GM18870 (cell line): ENCODE data around the gene SIGMAR1.

Experiments used
- ATAC-seq: cut with Tn5 transposase; IDR thresholded peaks from one replicate; pipeline ENCODE4 v1.9.1; 2021; ENCODE audit warnings: moderate library complexity; ENCODE audit not compliant: unreplicated experiment

SIGMAR1 gene

DNA sequence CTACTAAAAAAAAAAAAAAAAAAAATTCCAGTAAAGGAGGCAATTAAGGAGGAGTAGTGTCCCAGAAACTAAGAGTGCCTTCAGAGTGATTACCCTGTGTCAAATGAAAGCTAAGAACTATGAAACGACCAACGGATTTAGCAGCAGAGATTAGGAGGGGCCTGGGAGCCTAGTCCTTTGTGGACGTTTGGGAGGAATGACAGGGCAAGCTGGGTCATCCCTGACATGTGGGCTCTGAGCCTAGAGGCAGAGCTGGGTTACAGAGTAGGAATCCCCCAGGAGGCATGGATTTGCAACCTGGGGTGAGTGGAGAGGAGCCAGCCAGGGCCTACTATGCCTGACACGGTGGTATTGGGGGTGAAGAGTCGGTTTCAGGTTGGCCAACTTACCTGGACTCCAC lies 4.4 kb downstream of the SIGMAR1 start:
- no peak for ATAC-seq

DNA sequence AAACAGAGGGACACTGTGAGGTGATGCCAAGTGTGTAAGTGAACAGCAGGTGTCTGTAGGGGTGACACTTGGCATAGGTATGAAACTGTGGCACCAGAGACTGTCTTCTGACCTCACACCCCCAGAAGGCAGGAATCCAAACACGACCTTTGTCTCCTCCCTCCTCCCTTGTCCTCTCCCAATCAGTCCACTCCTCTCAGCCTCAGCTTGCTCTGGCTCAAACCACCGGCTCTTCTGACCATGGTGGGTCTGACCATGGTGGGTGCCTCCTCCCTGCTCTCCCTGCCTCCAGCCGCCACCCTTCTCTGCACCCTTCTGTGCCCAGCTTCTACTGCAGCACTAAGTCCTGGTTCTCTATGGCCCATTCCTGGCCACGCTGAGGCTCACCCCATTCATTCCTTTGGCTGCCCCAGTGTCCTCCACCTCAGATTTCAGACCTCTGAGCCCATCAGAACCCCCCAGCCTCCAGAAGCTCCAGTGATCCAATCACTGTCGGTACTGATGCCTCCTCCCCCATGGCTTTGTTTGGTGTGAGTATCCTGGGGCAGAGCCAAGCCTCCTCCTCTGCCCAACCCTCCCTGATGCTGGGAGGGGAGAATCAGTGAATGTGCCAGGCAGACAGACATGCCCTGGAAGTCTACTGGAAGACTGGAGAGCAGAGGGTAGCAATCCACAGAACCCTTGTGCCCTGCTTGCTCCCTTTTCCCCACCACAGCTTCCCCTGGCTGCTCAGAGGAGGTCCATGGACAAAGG lies 7.0 kb downstream of the SIGMAR1 start:
- no peak for ATAC-seq

DNA sequence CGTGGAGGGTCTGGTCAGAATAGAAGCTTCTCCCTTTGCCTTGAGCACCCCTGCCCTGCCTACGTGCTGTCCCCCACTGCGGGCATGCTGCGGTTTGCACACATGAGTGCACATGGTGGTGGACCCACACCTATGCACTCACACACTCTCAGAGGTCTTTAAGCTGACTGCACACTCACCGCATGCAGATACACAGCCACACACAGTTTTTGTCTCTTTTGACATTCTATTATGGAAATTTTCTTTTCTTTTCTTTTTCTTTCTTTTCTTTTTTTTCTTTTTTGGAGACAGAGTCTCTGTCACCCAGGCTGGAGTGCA lies 8.1 kb downstream of the SIGMAR1 start:
- ATAC-seq = no peak

DNA sequence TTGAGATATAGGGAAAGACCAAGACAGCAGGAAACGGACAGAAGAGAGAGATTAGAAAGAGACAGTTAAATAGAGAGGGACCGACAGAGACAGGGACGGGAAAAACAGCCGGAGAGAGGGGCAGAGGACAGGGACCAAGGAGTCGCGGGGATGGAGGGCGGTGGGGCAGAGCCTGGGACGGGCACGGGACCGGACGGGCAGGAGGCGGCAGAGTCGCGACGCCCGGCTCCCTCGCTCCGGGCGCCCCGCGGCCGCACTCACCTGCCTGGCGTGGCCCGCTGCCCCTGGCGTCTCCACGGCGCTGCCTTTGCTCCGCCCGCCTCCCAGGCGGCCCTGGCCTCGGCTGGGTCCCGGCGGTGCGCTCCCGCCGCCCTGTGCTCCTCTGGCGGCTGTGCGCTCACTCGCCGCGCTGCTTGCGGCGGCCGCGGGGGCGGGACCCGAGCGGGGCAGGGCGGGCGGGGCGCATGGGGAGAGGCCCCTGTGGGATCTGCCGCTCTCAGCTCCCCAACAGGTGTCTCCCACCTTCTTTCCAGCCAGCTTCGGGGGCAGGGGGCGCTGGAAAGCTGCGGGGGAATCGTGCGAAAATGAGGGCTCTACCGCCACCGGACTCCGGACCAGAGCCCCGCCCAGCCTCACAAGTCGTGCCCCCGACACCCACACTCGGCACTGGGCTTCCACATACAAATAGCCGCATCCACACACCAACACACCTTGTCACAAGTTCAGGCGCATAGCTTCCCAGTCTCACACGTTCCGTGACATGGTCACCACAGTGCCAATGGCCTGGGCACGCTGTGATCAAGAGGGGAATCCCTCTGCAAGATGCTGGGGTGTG lies 8.7 kb downstream of the SIGMAR1 start, which contains the start of gene ARID3C:
TSS of gene ARID3C (minus strand) at position 411 of the 835 bp plus-strand sequence. CDS start 1,052 bp downstream, outside the sequence.
- ATAC-seq = no peak

DNA sequence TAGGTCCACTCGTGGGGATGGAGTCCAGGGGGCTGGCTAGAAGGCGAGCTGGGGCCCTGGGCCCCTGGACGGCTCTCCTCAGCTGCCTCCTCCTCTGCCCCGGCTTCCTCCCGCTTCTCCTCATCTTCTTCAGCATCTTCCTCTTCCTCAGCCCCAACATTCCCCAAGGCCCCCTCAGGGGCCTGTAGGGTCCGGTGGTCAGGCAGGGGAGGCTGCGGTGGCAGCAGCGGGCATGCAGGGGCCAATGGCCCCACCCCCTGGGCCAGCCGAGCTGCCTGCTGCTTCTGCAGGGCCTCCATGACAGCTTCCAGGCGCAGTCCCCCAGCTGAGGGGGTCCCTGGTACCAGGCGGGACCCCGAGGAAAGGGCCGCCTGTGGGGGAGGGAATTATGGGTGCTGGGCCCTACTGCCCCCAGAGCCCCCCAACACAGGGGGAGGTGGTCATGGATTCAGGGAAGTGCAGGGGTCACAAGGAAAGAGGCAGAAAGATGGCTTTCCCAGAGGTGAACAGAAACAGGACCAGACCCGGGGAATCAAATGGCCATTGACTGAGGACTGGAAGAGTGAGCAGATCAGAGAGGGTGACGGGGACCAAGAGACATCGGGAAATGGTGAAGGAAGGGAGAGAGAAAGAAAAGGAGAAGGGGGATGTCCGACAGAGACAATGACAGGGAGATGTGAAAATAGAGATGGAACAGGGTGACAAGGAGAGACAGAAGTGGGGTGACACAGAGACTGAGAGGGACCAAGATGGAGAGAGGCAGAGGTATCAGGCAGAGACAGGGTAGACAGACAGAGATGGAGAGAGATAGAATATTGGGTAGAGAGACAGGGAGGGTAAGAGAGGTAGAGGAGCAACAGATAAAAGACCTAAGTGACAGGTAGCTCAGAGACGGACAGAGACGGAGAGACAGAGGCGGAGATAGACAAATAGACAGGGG lies 9.6 kb downstream of the SIGMAR1 start:
- ATAC-seq = no peak

DNA sequence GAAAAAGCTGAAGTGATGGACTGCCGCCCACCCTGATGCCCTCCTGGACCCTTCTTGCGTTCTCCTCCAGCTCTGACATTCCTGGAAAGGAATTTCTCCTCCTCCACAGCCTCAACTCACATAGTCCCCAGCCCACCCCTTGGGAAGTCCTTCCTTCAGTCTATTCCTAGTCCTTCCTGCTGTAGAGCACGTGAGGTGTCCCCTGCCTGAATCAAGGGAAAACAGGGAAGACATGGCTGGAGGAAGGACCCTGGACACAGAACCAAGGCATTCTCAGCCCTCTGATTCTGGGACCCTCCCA lies 12.5 kb downstream of the SIGMAR1 start:
- ATAC-seq = no peak

DNA sequence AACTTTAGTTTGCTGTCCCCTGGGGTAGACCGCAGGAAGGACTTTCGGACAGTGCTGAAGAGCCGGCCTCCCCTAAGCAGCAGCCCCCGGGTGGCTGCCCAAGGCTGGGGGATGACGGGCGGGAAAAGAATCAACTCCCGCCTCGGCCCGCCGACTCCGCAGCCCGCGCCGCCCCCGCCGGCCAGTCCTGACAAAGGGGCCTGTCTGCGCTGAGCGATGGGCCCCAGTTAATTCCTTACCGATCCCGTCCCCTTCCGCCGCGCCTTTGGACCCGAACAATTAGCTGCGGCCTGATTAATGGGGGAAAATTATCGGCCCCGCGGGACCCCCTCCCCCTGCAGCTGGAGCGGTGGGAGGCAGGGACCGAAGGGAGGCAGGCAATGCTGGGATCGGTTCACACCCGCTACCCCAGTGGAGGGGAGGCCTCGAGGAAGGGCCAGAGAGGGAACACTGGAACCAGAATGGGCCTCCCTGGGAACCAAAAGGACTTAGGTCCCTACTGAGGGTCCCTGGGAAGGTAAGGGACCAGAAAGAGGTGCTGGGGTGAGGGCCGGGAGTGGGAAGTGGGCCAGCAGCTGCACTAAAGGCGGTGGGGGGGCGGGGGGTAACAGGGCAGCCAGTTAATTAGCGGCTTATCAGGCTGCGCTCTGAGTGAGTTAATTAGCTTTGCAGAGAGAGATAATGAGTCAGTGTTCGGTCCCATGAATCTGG lies 13.0 kb downstream of the SIGMAR1 start:
- ATAC-seq = no peak

DNA sequence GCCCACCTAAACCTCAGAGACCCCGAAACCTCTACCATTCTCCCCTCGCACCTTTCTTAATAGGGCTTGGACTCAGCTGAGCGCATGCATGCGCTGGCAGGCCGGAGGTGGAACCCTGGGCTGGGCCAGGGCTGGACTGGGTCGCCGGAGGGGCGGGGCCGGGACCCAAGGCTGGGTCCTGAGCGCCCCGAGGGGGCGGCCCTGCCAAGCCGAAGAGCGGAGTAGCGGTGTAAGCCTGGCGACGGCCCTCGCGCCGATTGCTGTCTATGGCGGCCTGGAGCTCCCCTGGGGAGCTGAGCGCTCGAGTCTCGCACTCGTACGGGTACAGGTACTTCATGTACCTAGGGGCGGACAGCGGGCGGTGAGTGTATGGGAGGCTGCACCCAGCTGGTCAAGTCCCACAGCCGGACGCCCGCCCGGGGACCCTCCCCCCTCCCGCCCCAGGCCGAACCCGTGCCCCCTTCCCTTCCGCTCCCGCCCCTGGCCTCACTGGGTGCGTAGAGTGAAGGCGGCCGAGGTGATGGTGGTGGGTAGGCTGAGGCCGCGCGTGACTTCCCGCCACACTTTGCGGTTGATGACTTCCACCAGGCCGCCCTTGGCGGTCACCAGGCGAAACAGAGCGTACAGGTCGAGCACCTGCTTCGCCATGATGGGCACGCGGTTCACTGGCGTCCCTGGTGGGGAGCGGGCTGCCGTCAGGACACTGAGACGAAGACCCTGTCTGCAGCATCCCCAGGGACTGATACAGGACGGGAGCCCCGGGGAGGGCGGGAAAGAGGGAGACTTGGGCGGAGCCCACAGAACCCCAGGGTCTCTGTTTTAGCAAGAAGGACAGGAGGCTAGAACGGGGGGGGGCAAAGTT lies 14.0 kb downstream of the SIGMAR1 start:
- ATAC-seq = no peak

DNA sequence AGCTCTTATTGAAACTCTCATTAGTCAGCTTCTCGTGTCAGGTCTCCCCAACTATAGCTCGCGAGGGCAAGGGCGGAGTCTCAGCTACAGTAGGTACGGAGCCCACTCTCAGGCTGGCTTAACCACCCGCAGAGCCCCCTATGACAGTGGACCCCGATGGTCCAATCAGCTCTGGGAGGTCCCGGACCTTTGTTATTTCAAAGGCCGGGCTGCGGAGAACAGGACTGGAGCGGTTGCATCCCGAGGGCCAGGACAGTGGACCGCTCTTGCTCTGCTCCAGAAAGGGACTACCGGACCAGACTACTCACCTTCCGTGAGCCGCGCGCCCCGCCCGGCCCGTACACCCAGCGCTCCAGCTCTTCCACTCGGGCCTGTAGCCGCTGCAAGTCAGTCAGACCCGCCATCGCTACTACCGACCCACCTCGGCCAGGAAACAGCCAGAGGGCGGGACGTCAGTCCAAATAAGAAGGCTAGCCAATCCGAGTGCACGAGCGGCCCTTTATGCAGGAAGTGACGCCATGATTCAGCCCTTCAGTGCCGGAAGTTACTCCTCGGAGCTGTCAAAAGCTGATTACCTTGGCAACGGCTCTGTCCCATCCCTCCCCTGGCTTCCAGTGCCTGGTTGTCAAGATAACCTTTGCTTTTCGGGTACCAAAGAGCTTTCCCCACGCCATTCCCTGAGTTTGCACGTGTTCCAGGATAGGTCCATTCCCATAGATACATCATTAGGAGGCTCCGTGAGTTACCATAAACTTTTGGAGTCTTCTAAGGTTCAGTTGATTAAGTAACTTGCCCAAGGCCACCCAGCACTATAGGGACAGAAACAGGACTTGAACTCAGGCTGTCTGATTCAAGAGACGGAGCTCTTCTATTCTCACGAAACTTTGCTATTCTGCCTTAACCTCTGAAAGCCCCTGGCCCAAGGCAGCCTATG lies 17.3 kb downstream of the SIGMAR1 start, which contains the start of gene DCTN3:
TSS of gene DCTN3 (minus strand) at position 435 of the 934 bp plus-strand sequence. CDS start at position 404, 31 bp downstream.
- ATAC-seq = peak; percentile 96

DNA sequence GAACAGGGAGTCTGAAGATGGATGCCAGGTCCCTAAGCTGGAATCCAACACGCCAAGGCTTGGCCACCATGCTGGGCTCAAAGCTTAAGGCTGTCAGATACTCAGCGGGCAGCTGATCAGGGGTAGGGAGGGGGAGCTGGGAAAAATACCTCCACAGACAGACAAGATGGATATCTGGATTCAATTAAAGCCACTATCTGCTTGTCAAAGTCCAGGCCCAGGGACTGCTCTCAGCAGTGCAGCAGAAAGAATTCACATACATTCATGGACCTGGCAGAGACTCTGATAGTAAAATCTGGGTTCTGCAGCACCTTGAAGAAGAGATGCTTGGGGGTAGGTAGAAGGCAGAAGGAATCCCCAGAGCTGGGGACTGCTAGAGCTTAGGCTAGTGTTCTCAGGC lies 22.5 kb downstream of the SIGMAR1 start:
- ATAC-seq = no peak

DNA sequence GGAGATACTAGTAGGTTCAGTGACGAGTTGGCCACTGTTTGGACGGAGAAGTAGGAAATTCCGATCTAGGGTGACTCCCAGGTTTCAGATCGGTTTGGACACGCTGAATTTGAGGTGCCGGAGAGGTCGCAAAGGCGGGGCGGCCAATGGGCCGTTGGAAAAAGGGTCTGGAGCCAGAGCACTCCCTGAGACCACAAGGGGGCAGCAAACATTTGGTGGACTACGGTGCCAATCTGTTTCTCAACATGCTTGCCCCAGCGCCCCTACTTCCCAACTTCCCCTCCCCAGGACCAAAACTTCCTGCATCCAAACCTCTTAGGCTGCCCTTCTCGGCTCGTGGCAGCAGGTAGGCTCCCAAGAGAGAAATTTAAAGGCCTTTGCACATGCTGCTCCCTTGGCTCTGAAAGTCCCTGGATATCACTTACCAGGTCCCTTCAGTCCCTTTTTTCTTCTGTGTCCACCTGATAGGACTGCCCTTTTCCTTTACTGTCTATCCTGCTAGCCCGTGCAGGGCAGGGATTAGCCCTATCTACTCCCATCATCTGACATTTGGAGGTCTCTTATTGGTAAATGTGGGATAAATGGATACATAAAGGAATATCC lies 24.7 kb downstream of the SIGMAR1 start:
- no peak for ATAC-seq

DNA sequence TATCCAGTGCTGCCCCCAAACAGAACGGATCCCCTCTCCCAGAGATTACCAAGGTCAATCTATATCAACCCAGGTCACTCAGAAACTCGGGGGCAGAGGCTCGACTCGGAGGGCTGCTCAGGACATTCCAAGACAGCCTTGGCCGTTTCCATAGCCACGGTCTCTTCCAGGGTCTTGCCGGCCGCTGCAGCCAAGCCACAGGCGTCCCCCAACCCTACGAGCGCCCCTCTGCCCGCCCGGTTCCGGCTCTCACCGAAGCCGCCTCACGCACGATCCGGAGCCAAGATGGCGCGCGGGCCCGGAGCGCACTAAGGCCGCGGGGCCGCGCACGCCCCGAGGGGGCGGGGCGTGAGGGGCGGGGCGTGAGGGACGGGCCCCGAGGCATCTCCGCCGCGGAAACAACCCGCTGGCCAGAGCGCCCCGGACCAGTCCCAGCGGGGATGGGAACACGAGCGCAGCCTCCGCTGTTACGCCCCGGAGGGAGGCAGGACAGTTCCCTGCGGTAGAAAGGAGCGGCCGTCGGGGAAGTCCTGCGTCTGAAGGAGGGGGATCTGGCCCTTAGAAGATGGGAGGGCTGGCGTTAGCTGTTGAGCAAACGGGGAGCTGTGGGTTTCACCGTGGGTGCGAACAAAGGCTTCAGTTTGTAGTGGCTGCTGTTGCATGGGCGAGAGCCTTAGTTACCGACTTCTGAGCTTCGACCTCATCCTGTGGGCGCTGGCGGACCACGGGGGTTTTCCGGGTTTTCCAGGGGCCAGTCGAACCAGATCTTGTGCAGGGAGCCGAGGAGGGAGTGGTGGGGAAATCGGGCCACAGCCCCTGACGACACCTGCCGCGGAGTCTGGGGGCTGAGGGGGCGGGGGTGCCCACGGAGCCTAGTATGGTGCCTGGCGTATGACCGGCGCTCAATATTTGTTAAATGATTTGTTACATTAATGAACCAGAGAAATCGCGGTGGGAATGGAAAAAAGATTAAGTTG lies 25.5 kb downstream of the SIGMAR1 start, which contains the start of gene RPP25L:
TSS of gene RPP25L (minus strand) at position 287 of the 977 bp plus-strand sequence. CDS start 801 bp downstream, outside the sequence.
- ATAC-seq = peak; percentile 45

DNA sequence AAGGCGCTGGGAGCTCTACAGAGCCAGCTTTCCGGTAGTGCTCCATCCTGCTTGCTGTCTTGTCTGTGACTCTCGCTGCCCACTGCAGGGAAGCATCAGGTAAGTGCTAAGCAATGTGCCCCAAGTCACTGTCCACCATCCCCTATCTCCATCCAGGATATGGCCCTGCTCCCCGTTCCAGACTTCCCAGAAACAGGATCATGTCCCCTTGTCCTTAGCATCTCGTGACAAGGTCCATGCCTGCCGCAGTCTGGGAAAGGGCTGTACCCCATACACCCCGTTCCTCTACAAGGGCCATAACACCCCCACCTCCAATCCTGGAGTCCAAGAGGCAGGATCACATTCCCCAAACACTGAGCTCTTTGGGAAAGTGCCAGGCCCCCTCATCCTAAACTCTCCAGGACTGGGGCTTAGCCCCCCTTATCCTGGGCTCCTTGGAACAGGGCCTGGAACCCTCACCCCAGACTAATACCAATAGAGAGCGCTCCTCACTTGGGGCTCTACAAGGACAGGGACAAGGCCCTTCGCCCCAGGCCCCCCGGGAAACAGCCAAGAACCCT lies 26.3 kb downstream of the SIGMAR1 start:
- ATAC-seq = no peak

DNA sequence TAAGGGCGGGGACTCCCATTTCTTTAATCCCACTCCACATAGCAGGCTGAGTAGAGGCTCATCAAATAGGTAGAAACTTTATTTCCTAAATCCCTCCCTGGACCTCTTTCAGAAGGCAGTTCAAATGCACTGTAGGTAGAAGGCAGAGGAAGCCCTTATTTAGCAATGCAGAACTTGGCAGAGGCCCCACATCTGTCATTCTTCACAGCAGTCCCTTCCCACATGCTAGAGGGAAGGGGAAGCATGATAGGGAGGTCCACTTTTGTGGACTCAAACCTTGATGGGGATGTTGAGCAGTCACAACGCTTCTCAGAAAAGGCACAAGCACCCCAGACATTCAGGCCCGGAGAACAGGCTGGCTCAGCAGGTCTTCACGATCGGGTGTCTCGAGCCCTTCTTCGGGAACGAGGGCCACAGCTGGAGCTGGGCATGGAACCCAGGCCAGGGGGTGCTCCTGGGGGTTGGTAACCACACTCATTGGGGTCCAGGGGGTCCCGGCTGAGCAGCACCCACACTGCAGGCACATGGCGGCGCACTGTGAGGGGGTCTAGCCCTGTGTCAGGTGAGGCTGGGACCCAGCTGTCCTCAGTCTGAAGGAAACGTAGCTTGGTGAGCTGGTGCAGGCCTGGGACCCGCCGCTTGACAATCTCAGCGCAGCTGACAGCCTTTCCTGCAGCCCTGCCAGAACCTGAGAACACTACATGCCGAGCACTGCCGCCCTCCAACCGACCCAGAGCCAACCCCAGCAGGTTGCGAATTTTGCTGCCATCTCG lies 27.0 kb downstream of the SIGMAR1 start:
- ATAC-seq = no peak

DNA sequence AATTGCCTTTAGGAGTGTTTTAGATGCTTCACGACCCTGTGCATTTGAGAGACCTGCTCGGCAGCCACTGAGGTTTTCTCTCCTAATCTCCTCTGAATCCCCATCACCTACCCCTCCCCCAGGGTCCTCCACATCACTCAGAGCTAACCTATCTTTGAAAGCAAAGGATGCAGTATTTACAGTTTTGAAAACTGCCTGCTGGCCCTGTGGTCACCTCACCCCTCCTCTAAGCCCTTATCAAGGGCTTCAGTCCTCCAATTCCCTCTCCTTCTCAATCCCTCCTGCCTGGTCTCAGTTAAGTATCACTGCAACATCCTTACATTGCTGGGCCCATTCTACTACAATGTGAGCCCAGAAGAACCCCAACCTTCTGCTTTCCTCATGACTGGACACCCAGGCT lies 30.3 kb downstream of the SIGMAR1 start:
- ATAC-seq = no peak

DNA sequence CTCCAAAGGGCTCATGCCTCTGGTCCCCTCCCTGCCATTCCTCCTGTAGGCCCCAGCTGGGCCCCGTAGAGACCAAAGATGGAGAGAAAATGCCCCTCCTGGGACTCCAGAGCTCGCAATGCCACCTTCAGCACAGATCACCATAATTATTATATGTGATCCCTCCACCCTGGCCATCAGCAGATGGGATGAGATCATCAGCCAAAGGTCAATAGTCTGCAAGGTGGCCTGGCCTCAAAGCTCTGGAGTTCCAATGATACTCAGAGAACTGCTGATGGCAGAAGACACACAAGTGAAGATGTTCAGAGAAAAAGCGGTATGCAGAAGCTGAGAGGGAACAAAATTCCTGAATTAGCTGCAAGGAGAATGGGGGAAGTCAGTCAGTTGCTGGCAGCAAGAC lies 30.7 kb downstream of the SIGMAR1 start:
- ATAC-seq = no peak
